HuH-7 (cell line): ENCODE measurements around the gene CMTM4.
"Not testable (repeated sequence)": the region's sequence is repeated elsewhere in the genome, so short reads cannot be mapped to it uniquely, and the experiment has no call there.

ENCODE experiments used
- DNase-seq: peaks from one replicate; pipeline ENCODE4 v3.0.0; 2011; ENCODE audit warnings: low spot score

Gene CMTM4

GRCh38 chr16:66641387-66641786, 55.2 kb downstream of the CMTM4 start:
- DNase-seq, result no peak

DNA sequence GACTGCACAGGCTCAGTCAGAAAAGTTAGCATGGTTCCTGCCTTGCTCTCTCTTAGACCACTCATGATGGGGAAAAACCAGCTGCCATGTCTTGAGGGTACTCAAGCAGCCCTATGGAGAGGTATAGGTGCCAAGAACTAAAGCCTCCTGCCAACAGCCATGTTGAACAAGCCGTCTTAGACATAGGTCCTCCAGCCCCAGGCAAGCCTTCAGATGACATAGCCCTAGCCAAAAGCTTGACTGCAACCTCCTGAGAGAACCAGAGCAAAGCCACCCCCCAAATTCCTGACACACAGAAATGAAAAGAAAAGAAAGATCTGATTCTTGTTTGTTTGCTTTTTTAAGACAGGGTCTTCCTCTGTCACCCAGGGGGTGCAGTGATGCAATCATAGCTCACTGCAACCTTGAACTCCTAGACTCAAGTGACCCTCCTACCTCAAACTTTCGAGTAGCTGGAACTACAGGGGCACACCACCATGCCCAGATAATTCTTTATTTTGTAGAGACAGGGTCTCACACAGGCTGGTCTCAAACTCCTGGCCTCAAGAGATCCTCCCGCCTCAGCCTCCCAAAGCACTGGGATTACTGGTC, 55.7 kb downstream of the CMTM4 start:
- DNase-seq, result no peak

DNA sequence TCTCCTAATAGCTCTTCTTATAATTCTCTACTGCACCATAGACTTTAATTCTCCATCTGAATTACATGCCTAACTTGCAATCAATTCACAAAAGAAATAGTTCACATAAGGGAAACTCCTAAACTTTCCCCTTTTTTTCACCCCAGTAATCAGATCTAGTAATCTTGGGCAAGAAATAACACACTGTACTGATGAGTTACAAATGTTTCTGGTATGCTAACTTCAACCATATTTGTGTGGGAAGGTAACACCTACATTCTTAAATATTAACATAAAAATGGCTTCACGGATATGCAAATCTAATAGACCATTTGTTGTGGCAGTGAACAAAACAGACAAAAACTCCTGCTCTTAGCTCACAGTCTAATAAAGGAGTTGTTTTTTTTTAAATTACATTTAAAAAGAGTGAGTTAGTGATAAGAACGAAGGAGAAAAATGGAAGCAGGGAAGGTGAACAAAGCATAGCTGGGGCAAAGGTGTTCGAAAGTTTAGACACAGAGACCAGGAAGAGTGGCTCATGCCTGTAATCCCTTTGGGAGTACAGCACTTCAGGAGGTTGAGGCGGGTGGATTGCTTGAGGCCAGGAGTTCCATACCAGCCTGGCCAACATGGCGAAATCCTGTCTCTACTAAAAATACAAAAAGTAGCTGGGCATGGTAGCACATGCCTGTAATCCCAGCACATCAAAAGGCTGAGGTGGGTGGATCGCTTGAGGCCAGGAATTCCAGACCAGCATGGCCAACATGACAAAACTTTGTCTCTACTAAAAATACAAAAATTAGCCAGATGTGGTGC, 57.3 kb downstream of the CMTM4 start:
- DNase-seq, result no peak

- DNase-seq, result no peak
These were observed 58.7 kb downstream of the CMTM4 start for GRCh38 chr16:66637806-66638205.

GRCh38 chr16:66636199-66636598, 60.3 kb downstream of the CMTM4 start:
- DNase-seq, result no peak

GRCh38 chr16:66635406-66635805, 61.1 kb downstream of the CMTM4 start:
- no peak for DNase-seq

GRCh38 chr16:66634527-66635196, 61.9 kb downstream of the CMTM4 start:
- no peak for DNase-seq

DNA sequence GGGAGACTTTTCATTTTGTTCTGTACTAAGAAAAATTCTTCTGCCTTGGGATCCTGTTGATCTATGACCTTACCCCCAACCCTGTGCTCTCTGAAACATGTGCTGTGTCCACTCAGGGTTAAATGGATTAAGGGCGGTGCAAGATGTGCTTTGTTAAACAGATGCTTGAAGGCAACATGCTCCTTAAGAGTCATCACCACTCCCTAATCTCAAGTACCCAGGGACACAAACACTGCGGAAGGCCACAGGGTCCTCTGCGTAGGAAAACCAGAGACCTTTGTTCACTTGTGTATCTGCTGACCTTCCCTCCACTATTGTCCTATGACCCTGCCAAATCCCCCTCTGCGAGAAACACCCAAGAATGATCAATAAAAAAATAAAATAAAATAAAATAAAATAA, 65.0 kb downstream of the CMTM4 start:
- DNase-seq, result not testable (repeated sequence)

DNA sequence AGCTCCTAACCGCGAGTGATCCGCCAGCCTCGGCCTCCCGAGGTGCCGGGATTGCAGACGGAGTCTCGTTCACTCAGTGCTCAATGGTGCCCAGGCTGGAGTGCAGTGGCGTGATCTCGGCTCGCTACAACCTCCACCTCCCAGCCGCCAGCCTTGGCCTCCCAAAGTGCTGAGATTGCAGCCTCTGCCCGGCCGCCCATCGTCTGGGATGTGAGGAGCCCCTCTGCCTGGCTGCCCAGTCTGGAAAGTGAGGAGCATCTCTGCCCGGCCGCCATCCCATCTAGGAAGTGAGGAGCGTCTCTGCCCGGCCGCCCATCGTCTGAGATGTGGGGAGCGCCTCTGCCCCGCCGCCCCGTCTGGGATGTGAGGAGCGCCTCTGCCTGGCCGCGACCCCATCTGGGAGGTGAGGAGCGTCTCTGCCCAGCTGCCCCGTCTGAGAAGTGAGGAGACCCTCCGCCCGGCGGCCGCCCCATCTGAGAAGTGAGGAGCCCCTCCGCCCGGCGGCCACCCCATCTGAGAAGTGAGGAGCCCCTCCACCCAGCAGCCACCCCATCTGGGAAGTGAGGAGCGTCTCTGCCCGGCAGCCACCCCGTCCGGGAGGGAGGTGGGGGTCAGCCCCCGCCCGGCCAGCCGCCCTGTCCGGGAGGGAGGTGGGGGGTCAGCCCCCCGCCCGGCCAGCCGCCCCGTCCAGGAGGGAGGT, 65.8 kb downstream of the CMTM4 start:
- DNase-seq, result not testable (repeated sequence)

GRCh38 chr16:66629856-66630255, 66.7 kb downstream of the CMTM4 start:
- DNase-seq, result no peak

DNA sequence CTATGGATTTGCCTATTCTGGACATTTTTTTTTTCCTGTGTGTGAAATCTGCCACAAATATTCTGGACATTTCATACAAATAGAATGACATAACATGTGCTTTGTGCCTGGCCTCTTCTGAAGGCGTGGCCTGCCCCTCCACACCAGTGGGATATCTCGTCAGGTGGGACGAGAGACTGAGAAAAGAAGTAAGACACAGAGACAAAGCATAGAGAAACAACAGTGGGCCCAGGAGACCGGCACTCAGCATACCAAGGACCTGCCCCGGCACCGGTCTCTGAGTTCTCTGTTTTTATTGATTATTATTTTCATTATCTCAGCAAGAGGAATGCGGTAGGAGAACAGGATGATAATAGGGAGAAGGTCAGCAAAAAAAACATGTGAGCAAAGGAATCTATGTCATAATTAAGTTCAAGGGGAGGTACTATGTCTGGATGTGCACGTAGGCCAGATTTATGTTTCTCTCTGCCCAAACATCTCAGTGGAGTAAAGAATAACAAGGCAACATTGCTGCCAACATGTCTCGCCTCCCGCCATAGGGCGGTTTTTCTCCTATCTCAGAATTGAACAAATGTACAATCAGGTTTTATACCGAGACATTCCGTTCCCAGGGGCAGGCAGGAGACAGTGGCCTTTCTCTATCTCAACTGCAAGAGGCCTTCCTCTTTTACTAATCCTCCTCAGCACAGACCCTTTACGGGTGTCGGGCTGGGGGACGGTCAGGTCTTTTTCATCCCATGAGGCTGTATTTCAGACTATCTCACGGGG, 68.7 kb downstream of the CMTM4 start:
- not testable (repeated sequence) for DNase-seq

- DNase-seq, result no peak
These were observed 72.8 kb downstream of the CMTM4 start for GRCh38 chr16:66623755-66624154.

GRCh38 chr16:66622863-66623262, 73.7 kb downstream of the CMTM4 start:
- no peak for DNase-seq

DNA sequence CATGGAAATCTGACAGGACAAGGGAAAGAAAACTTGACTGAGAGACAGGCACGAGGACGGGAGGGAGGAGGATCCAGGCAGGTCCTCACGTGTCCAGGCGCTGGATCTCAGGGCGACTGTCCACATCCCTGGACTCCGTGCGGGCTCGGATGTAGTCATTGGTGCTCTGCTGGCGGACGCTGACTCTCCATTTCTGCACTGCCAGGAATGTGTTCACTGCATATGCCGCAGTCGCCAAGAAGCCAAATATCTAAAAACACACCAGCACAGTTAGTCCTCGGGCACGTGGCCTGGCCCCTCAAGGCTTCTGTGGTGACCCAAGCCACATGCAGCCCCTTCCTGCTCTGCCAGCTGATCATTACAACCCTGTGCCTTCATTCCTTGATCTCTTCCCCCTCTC, 74.6 kb downstream of the CMTM4 start:
- DNase-seq, result no peak

GRCh38 chr16:66620429-66620795, 76.1 kb downstream of the CMTM4 start:
- no peak for DNase-seq

DNA sequence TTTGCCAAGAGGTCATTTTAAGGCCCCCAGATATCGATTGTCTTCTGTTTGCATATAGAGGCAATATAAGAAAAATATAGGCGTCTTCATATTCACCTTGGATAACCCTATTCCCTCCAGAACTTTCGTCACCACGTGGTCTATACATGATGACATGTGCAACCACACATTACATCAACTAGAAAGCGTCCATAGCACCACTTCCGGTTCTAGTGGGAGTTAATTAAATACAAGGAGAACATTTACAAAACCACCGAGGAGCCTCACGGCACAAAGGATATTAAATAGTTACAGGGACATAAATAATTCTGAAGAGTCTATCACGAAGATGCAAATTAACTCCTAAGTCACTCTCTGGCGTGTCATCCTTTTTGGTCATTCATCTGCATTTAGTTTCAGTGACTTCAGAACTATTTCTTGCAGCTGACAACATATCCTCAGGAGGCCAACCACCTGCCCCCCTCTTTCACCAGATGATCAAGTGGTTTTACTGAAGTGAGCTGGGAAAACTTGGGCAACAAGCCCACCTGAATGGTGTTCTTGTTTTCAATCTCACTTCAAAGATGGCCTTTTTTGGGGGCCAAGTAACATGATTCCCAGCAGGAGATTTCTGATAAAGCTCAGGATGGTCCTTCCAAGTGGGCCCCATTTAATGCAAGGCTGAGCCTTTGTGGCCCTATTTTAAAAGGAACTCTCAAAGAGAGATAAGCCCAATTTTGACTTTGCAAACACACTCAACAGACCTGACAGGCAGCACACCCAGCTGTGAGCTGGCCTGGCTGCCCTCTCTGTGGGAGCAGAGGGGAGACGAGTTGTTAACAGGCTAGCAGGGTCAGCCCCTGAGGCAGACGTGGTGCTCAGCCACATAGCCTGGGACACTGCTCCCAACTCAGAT, 76.8 kb downstream of the CMTM4 start:
- no peak for DNase-seq

GRCh38 chr16:66618588-66619375, 77.8 kb downstream of the CMTM4 start:
- no peak for DNase-seq

DNA sequence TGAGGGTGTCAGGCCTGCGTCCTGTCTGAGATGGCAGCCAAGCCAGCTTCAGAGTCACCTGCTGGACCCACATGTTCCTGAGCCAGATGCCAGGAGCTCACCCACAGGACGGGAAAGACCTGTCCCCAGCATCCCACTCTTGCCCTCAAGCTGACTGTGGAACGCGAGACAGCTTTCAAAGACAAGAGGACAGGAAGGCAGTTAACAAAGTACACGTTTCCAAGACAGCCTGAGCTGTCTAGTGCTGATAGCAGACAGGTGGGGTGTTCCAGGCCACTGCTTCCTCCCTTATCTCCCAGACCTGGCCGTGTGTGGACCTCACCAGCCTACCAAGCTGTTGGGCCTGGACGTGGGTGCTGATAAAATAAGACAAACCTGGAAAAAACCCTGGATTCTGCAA, 78.8 kb downstream of the CMTM4 start:
- DNase-seq, result no peak

DNA sequence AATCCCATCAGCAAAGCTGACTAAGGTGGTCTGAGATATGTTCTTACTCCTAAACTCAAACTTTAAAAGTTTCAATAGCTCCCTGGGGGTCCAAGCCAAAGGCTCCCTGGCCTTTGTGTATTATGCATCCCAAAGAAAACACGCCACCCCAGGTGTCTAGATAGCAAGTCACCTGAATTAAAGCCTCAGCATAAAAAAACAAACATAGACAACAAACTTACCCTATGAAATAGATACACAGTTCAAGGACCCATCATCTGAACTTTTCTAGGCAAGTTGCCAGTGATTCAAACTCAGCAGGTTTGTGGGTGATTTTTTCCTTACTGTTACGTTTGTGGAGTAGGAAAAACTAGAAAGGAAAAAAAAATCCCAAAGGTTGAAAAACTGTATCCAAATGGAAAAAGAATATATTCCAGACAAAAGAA, 79.5 kb downstream of the CMTM4 start:
- DNase-seq, result no peak

DNA sequence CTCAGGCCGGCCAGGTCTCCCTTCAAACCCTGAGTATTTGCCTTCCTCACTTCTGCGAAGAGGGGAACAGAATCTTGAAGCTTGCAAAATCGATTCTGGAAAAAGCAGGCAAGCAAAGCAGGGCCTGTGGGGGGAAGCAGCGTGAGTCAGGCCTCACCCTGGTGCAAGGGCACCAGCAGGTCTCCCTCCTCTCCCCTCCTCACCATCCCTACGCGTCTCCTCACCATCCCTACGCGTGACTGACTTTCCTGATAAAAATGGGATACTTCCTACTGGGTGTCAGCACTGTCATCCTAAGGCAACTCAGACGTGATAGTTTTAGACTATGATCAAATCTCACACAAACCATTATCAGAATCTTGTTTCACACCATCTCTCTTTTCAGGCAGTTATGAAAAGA, 80.0 kb downstream of the CMTM4 start:
- DNase-seq, result no peak
